Measurements from ENCODE around the gene SLC4A7. TPM values are rescaled to one million over a fixed set of nuclear protein-coding genes. Genes with fewer than 3 reads are reported as not detected.
"Not testable (repeated sequence)": the region's sequence is repeated elsewhere in the genome, so short reads cannot be mapped to it uniquely, and the experiment has no call there.

SLC4A7 gene
- total and polyA plus RNA-seq, 2 experiments from 2014 or later = 8.0 to 54.8 TPM

GRCh38 chr3:27422617-27423016, 61.6 kb downstream of the SLC4A7 start:
- H3K27ac ChIP-seq = no peak overlapping the region
- H3K36me3 ChIP-seq = peaks cover 31% of the 10 kb centered on the region
- H3K9me3 ChIP-seq (ENCODE audit: low read depth) = no peaks in the 10 kb centered on the region
- peaks cover 11% of the 10 kb centered on the region for H3K4me1 ChIP-seq (ENCODE audit: low read depth)
- no peak overlapping the region for H3K4me3 ChIP-seq
- DNase-seq (ENCODE audit: low read depth in 1 of 2, low spot score in 1 of 2) = no peak
- TF ChIP-seq CTCF (IDR thresholded peaks at IDR 0.05; ENCODE audit: low read depth, low read length) = no peak
- no peaks in the 10 kb centered on the region for H3K27me3 ChIP-seq

- no peak for TF ChIP-seq CTCF (IDR thresholded peaks at IDR 0.05; ENCODE audit: low read depth, low read length)
- H3K9me3 ChIP-seq (ENCODE audit: low read depth) = no peaks in the 10 kb centered on the region
- peaks cover 17% of the 10 kb centered on the region for H3K36me3 ChIP-seq
- no peak overlapping the region for H3K27ac ChIP-seq
- no peaks in the 10 kb centered on the region for H3K27me3 ChIP-seq
- no peak for DNase-seq (ENCODE audit: low read depth in 1 of 2, low spot score in 1 of 2)
- H3K4me3 ChIP-seq = no peak overlapping the region
- no peaks in the 10 kb centered on the region for H3K4me1 ChIP-seq (ENCODE audit: low read depth)
Measured at GRCh38 chr3:27415202-27415601, 69.0 kb downstream of the SLC4A7 start.

GRCh38 chr3:27392950-27393679, 91.1 kb downstream of the SLC4A7 start:
- Histone ChIP-seq H3K27ac (no peak overlapping the region), H3K27me3 (no peaks in the 10 kb centered on the region), H3K4me1 (ENCODE audit: low read depth) (no peaks in the 10 kb centered on the region), H3K4me3 (no peak overlapping the region), H3K9me3 (ENCODE audit: low read depth) (no peaks in the 10 kb centered on the region), H3K36me3 (peaks cover 32% of the 10 kb centered on the region)
- no peak for TF ChIP-seq CTCF (IDR thresholded peaks at IDR 0.05; ENCODE audit: low read depth, low read length)
- DNase-seq (ENCODE audit: low read depth in 1 of 2, low spot score in 1 of 2) = no peak

GRCh38 chr3:27392414-27392813, 91.8 kb downstream of the SLC4A7 start:
- not testable (repeated sequence) for DNase-seq (ENCODE audit: low read depth in 1 of 2, low spot score in 1 of 2)

GRCh38 chr3:27391796-27392195, 92.4 kb downstream of the SLC4A7 start:
- peaks cover 22% of the 10 kb centered on the region for H3K36me3 ChIP-seq
- H3K4me3 ChIP-seq = no peak overlapping the region
- no peaks in the 10 kb centered on the region for H3K27me3 ChIP-seq
- no peak overlapping the region for H3K27ac ChIP-seq
- DNase-seq (ENCODE audit: low read depth in 1 of 2, low spot score in 1 of 2) = no peak
- no peak for TF ChIP-seq CTCF (IDR thresholded peaks at IDR 0.05; ENCODE audit: low read depth, low read length)
- H3K4me1 ChIP-seq (ENCODE audit: low read depth) = no peaks in the 10 kb centered on the region
- no peaks in the 10 kb centered on the region for H3K9me3 ChIP-seq (ENCODE audit: low read depth)

More at GRCh38 chr3:27392414-27392813, 91.8 kb downstream of the SLC4A7 start:
- not testable (repeated sequence) for H3K27me3 ChIP-seq; H3K4me1 ChIP-seq (ENCODE audit: low read depth); H3K9me3 ChIP-seq (ENCODE audit: low read depth); H3K4me3 ChIP-seq; H3K27ac ChIP-seq
- H3K36me3 ChIP-seq = peaks cover 25% of the 10 kb centered on the region

GRCh38 chr3:27387625-27388024, 96.6 kb downstream of the SLC4A7 start:
- Histone ChIP-seq H3K4me1 (ENCODE audit: low read depth) (no peaks in the 10 kb centered on the region), H3K36me3 (peaks cover 46% of the 10 kb centered on the region), H3K27ac (no peak overlapping the region), H3K9me3 (ENCODE audit: low read depth) (no peaks in the 10 kb centered on the region), H3K27me3 (no peaks in the 10 kb centered on the region), H3K4me3 (no peak overlapping the region)
- peak in 1 of 2 donors; percentile 55 for DNase-seq (ENCODE audit: low read depth in 1 of 2, low spot score in 1 of 2)
- TF ChIP-seq CTCF (IDR thresholded peaks at IDR 0.05; ENCODE audit: low read depth, low read length) = no peak

Data from cardiac muscle cell (in vitro differentiated cells and primary cell).